HG03457 (cell line): ENCODE measurements around the gene THADA.

ENCODE experiments used
- ATAC-seq: cut with Tn5 transposase; IDR thresholded peaks from one replicate; pipeline ENCODE4 v1.9.1; 2021; ENCODE audit warnings: moderate number of reproducible peaks; ENCODE audit not compliant: unreplicated experiment

The THADA gene

GRCh38 chr2:43333101-43333655, 262.7 kb downstream of the THADA start:
- no peak for ATAC-seq

- no peak for ATAC-seq
Measured at GRCh38 chr2:43332653-43333052, 263.2 kb downstream of the THADA start.

GRCh38 chr2:43331422-43331821, 264.4 kb downstream of the THADA start:
- ATAC-seq, result no peak

- no peak for ATAC-seq
Measured at GRCh38 chr2:43329637-43330036, 266.2 kb downstream of the THADA start.

GRCh38 chr2:43328832-43329231, 267.0 kb downstream of the THADA start:
- ATAC-seq, result no peak

GRCh38 chr2:43328133-43328532, 267.7 kb downstream of the THADA start:
- ATAC-seq, result no peak

GRCh38 chr2:43327119-43327518, 268.7 kb downstream of the THADA start:
- no peak for ATAC-seq

GRCh38 chr2:43326101-43326825, 269.6 kb downstream of the THADA start:
- ATAC-seq, result no peak

GRCh38 chr2:43325107-43325811, 270.6 kb downstream of the THADA start:
- ATAC-seq, result no peak

GRCh38 chr2:43324259-43325106, 271.4 kb downstream of the THADA start:
- no peak for ATAC-seq

- ATAC-seq, result no peak
Measured at GRCh38 chr2:43323857-43324256, 272.0 kb downstream of the THADA start.

GRCh38 chr2:43321446-43321845, 274.4 kb downstream of the THADA start:
- ATAC-seq, result no peak

GRCh38 chr2:43319541-43319940, 276.3 kb downstream of the THADA start:
- no peak for ATAC-seq

GRCh38 chr2:43318791-43319190, 277.0 kb downstream of the THADA start:
- no peak for ATAC-seq

- no peak for ATAC-seq
Measured at GRCh38 chr2:43317680-43318079, 278.2 kb downstream of the THADA start.

GRCh38 chr2:43317194-43317593, 278.6 kb downstream of the THADA start:
- no peak for ATAC-seq

GRCh38 chr2:43315482-43315881, 280.4 kb downstream of the THADA start:
- ATAC-seq, result no peak

GRCh38 chr2:43314299-43314927, 281.4 kb downstream of the THADA start:
- no peak for ATAC-seq

GRCh38 chr2:43313642-43314017, 282.2 kb downstream of the THADA start:
- ATAC-seq, result no peak

- ATAC-seq, result no peak
Measured at GRCh38 chr2:43312755-43313641, 282.8 kb downstream of the THADA start.
